Keratinocyte (primary cell): ENCODE results near the gene CTSK. TPM values are rescaled to one million over a fixed set of nuclear protein-coding genes. Genes with fewer than 3 reads are reported as not detected.
"Not testable (repeated sequence)": the region's sequence is repeated elsewhere in the genome, so short reads cannot be mapped to it uniquely, and the experiment has no call there.

Experiments
- DNase-seq: peaks from one replicate; pipeline ENCODE4 v3.0.0-alpha.2; 2011; ENCODE audit warnings: low read depth, missing footprints, low spot score
- FAIRE-seq: peaks from 2 replicates; lab custom pipeline; 2011; peaks lifted over from hg19 to GRCh38; lab: Jason Lieb, UNC
- H2AFZ ChIP-seq: 2 replicates; pipeline ENCODE4 v1.6.0; 2012; ENCODE audit warnings: low read length, control low read depth, inconsistent platforms; ENCODE audit not compliant: control insufficient read depth
- H3K27ac ChIP-seq: 2 replicates; pipeline ENCODE4 v1.5.1; 2011; ENCODE audit warnings: low read length; ENCODE audit not compliant: control insufficient read depth, insufficient read depth
- H3K27me3 ChIP-seq: 3 replicates; pipeline ENCODE4 v1.6.0; 2011; ENCODE audit warnings: low read length; ENCODE audit not compliant: control insufficient read depth, insufficient read depth; ENCODE audit errors: extremely low read depth
- H3K36me3 ChIP-seq, 2 experiments: 2 replicates in 1 of 2; 3 replicates in 1 of 2; pipeline ENCODE4 v1.5.1; 2011; ENCODE audit warnings: low read length in 2 of 2, mild to moderate bottlenecking in 1 of 2; ENCODE audit not compliant: control insufficient read depth in 2 of 2, insufficient read depth in 2 of 2; ENCODE audit errors: extremely low read depth in 1 of 2
- H3K4me1 ChIP-seq: 3 replicates; pipeline ENCODE4 v1.5.1; 2011; ENCODE audit warnings: low read length; ENCODE audit not compliant: control insufficient read depth, insufficient read depth; ENCODE audit errors: extremely low read depth
- H3K4me2 ChIP-seq: 3 replicates; pipeline ENCODE4 v1.6.0; 2011; ENCODE audit warnings: low read depth, low read length; ENCODE audit not compliant: control insufficient read depth, insufficient read depth; ENCODE audit errors: extremely low read depth
- H3K4me3 ChIP-seq, 3 experiments: fragments of 200-600 bp in 1 of 3; sonication (generic) in 1 of 3; 2 replicates in 2 of 3; 3 replicates in 1 of 3; pipeline ENCODE4 v1.5.1; 2011 to 2016; ENCODE audit warnings: low read length in 3 of 3, mild to moderate bottlenecking in 3 of 3, control low read depth in 2 of 3, inconsistent platforms in 1 of 3, low read depth in 1 of 3, mixed read lengths in 1 of 3, mixed run types in 1 of 3, moderate library complexity in 1 of 3; ENCODE audit not compliant: control insufficient read depth in 2 of 3, insufficient read depth in 2 of 3; ENCODE audit errors: extremely low read depth in 1 of 3
- H3K79me2 ChIP-seq: 2 replicates; pipeline ENCODE4 v1.6.0; 2012; ENCODE audit warnings: low read length; ENCODE audit not compliant: control insufficient read depth, insufficient read depth
- H3K9ac ChIP-seq: 3 replicates; pipeline ENCODE4 v1.6.0; 2011; ENCODE audit warnings: low read length; ENCODE audit not compliant: control insufficient read depth, insufficient read depth; ENCODE audit errors: extremely low read depth
- H3K9me1 ChIP-seq: 3 replicates; pipeline ENCODE4 v1.6.0; 2011; ENCODE audit warnings: low read length; ENCODE audit not compliant: control insufficient read depth, insufficient read depth; ENCODE audit errors: extremely low read depth
- H3K9me3 ChIP-seq: 2 replicates; pipeline ENCODE4 v1.5.1; 2012; ENCODE audit warnings: low read depth, low read length; ENCODE audit not compliant: control insufficient read depth
- H4K20me1 ChIP-seq: 3 replicates; pipeline ENCODE4 v1.6.0; 2011; ENCODE audit warnings: low read length; ENCODE audit not compliant: control insufficient read depth, insufficient read depth; ENCODE audit errors: extremely low read depth
- CTCF ChIP-seq, 3 experiments: IDR thresholded peaks in 1 of 3; conservative IDR thresholded peaks in 1 of 3; optimal IDR thresholded peaks in 1 of 3; 2 replicates in 2 of 3; 3 replicates in 1 of 3; pipeline versions ENCODE3 to v1.5.1; 2011; ENCODE audit warnings: low read length in 3 of 3, mild to moderate bottlenecking in 3 of 3, moderate library complexity in 2 of 3, control low read depth in 1 of 3, inconsistent platforms in 1 of 3; ENCODE audit not compliant: insufficient read depth in 2 of 3; ENCODE audit errors: extremely low read depth in 1 of 3
- EZH2 ChIP-seq: IDR thresholded peaks from one replicate; pipeline ENCODE4 v1.6.1; 2012; ENCODE audit warnings: inconsistent platforms, mild to moderate bottlenecking, low read length, moderate library complexity
- dilution Hi-C: fragments of 300-500 bp; cut with MboI; formaldehyde crosslinking; loops from one replicate; pipeline ENCODE4 v1.7.0; 2020; ENCODE audit warnings: low sequenced_read_pairs; ENCODE audit not compliant: extremely low pct_ligation_motif_present
- polyA plus RNA-seq, 5 experiments: library from polyadenylated mRNA; depleted of rRNA in 3 of 5; stranded (reverse) in 3 of 5; stranded (forward) in 1 of 5; unstranded in 1 of 5; fragments of >200 nt; gene quantifications; 1 replicate in 1 of 5; 2 replicates in 3 of 5; 3 replicates in 1 of 5; pipeline versions ENCODE4 v1.2.1 to v1.2.3, GENCODE V29; 2011 to 2012; ENCODE audit warnings: missing spikeins in 2 of 5, low read depth in 1 of 5, low replicate concordance in 1 of 5

The CTSK gene
- polyA plus RNA-seq, 1 donor (not counting 4 experiments of a cell fraction or from before 2014, with no cell fraction given) = 40.5 TPM

- Histone ChIP-seq H3K36me3 (peaks cover 0 to 10% of the 10 kb centered on the region in 2 experiments), H3K4me1 (no peaks in the 10 kb centered on the region), H3K27me3 (no peaks in the 10 kb centered on the region), H2AFZ (no peak overlapping the region), H3K9ac (no peak overlapping the region), H3K4me3 (no peak overlapping the region), H3K27ac (no peak overlapping the region), H3K9me1 (no peaks in the 10 kb centered on the region), H3K9me3 (no peaks in the 10 kb centered on the region), H3K4me2 (no peak overlapping the region), H4K20me1 (no peaks in the 10 kb centered on the region), H3K79me2 (no peaks in the 10 kb centered on the region)
- dilution Hi-C loops = no loop called here
- FAIRE-seq (no peak), DNase-seq (no peak)
- TF ChIP-seq EZH2 = no peak
- no peak for TF ChIP-seq CTCF (optimal IDR thresholded peaks at IDR 0.05 in 1 of 3, IDR thresholded peaks at IDR 0.05 in 1 of 3, conservative IDR thresholded peaks at IDR 0.05 in 1 of 3; ENCODE audit: extremely low read depth in 1 of 3, insufficient read depth in 2 of 3, low read length in 3 of 3)
Measured at GRCh38 chr1:150841626-150842025, 33.6 kb upstream of the CTSK start.

DNA sequence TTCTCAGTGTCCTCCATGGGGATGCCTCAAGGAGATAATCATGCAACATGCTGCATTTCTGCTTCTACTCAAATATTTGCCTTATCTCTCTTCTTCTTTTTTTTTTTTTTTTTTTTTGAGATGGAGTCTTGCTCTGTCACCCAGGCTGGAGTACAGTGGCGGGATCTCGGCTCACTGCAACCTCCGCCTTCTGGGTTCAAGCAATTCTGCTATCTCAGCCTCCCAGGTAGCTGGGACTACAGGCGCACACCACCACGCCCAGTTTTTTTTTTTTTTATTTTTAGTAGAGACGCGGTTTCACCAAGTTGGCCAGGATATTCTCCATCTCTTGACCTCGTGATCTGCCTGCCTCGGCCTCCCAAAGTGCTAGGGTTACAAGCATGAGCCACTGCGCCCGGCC, 32.8 kb upstream of the CTSK start:
- DNase-seq, H3K4me1 ChIP-seq, H4K20me1 ChIP-seq, H3K4me3 ChIP-seq, H3K9me3 ChIP-seq, H3K27ac ChIP-seq, H3K79me2 ChIP-seq, H2AFZ ChIP-seq, H3K9me1 ChIP-seq, H3K27me3 ChIP-seq, H3K4me2 ChIP-seq, H3K9ac ChIP-seq, H3K36me3 ChIP-seq, FAIRE-seq, dilution Hi-C loops: not testable (repeated sequence)

- Histone ChIP-seq H3K27ac (no peak overlapping the region), H3K4me2 (no peak overlapping the region), H3K4me3 (no peak overlapping the region), H3K9ac (no peak overlapping the region), H3K4me1 (no peaks in the 10 kb centered on the region), H3K79me2 (no peaks in the 10 kb centered on the region), H3K36me3 (peaks cover 13 to 15% of the 10 kb centered on the region in 2 experiments), H2AFZ (no peak overlapping the region), H3K9me3 (no peaks in the 10 kb centered on the region), H3K9me1 (no peaks in the 10 kb centered on the region), H4K20me1 (no peaks in the 10 kb centered on the region), H3K27me3 (no peaks in the 10 kb centered on the region)
- TF ChIP-seq EZH2 (no peak), CTCF (optimal IDR thresholded peaks at IDR 0.05 in 1 of 3, IDR thresholded peaks at IDR 0.05 in 1 of 3, conservative IDR thresholded peaks at IDR 0.05 in 1 of 3; ENCODE audit: extremely low read depth in 1 of 3, insufficient read depth in 2 of 3, low read length in 3 of 3) (no peak)
- dilution Hi-C loops = no loop called here
- FAIRE-seq (no peak), DNase-seq (no peak)
Measured at GRCh38 chr1:150836129-150836773, 28.2 kb upstream of the CTSK start.

DNA sequence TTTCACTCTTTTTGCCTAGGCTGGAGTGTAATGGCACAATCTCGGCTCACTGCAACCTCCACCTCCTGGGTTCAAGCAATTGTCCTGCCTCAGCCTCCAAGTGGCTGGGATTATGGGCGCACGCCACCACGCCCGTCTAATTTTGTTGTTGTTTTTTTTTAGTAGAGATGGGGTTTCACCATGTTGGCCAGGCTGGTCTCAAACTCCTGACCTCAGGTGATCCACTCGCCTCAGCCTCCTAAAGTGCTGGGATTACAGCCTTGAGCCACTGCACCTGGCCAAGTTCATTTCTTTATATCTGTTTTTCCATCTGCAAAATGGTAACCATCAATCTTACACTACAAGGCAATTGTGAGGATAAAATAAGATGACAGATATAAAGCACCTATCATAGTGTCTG, 25.9 kb upstream of the CTSK start:
- H3K9me1 ChIP-seq, H4K20me1 ChIP-seq, H3K9me3 ChIP-seq, DNase-seq, dilution Hi-C loops, H3K79me2 ChIP-seq, H3K9ac ChIP-seq, H3K4me3 ChIP-seq, H2AFZ ChIP-seq, H3K27me3 ChIP-seq, FAIRE-seq, H3K27ac ChIP-seq, H3K4me2 ChIP-seq, H3K4me1 ChIP-seq: not testable (repeated sequence)
- H3K36me3 ChIP-seq = peaks cover 15% of the 10 kb centered on the region in 2 experiments
